Right lobe of liver (tissue), 4 donors: ENCODE measurements around the gene TCF12.

Experiments used
- POLR2A ChIP-seq: fragments of 450-650 bp; IDR thresholded peaks from one replicate; pipeline ENCODE4 v1.6.1; 2017; ENCODE audit warnings: antibody characterized with exemption, mild to moderate bottlenecking
- TF ChIP-seq, protein P1 (sequence below), 4 donors: fragments of 200-600 bp in 3 of 4; fragments of 450-650 bp in 1 of 4; IDR thresholded peaks; one replicate each; pipeline versions ENCODE4 v1.5.1 to v1.8.0; 2016 to 2022; ENCODE audit warnings: antibody characterized with exemption in 4 of 4, mild to moderate bottlenecking in 2 of 4
- donor health status: DM: no; HTN: no; CAD: no.
- donor health status: DM: no; HTN: no; CAD: no.
- donor health status: DM: no; HTN: yes; CAD: no.

DNA sequence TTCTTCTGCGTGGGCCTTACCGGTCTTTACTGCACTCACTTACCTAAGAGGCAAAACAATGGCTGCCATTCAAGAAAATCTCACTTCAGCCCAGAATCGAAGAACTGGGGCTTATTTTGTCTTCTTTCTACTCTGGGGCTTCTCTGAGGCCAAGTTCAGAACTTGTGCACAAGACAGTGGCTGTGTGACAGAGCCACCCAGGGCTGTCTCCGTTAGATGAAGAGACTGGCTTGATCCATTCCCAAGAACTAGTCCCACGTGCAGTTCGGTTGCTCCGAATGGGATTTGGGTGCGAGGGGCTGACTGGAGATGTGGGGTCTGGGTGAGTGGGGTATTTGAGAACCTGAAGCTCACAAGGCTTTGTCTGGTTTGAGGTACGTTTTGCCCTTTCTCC lies 795 bp upstream of the TCF12 start:
- TF ChIP-seq, protein P1, sequence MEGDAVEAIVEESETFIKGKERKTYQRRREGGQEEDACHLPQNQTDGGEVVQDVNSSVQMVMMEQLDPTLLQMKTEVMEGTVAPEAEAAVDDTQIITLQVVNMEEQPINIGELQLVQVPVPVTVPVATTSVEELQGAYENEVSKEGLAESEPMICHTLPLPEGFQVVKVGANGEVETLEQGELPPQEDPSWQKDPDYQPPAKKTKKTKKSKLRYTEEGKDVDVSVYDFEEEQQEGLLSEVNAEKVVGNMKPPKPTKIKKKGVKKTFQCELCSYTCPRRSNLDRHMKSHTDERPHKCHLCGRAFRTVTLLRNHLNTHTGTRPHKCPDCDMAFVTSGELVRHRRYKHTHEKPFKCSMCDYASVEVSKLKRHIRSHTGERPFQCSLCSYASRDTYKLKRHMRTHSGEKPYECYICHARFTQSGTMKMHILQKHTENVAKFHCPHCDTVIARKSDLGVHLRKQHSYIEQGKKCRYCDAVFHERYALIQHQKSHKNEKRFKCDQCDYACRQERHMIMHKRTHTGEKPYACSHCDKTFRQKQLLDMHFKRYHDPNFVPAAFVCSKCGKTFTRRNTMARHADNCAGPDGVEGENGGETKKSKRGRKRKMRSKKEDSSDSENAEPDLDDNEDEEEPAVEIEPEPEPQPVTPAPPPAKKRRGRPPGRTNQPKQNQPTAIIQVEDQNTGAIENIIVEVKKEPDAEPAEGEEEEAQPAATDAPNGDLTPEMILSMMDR (IDR thresholded peaks at IDR 0.05), result no peak
- no peak for TF ChIP-seq POLR2A
